Breast epithelium (tissue), 4 donors: ENCODE measurements around the gene FAM3D. TPM values are rescaled to one million over a fixed set of nuclear protein-coding genes. Genes with fewer than 3 reads are reported as not detected.

Experiments
- DNase-seq, 2 donors: peaks; one replicate each; pipeline ENCODE4 v3.0.0-alpha.2; 2019; ENCODE audit warnings: low spot score in 2 of 2
- H3K27ac ChIP-seq, 2 donors: fragments of 200-600 bp; sonication (generic) in 1 of 2; one replicate each; pipeline ENCODE4 v1.5.1; 2016 to 2019; ENCODE audit warnings: mild to moderate bottlenecking in 1 of 2
- H3K27me3 ChIP-seq, 2 donors: fragments of 200-600 bp; sonication (generic) in 1 of 2; one replicate each; pipeline versions ENCODE4 v1.5.1 to v1.6.0; 2017 to 2019; ENCODE audit warnings: control low read depth in 1 of 2, mild to moderate bottlenecking in 1 of 2
- H3K36me3 ChIP-seq: fragments of 200-600 bp; one replicate; pipeline ENCODE4 v1.5.1; 2019
- H3K4me1 ChIP-seq, 2 donors: fragments of 200-600 bp; sonication (generic); one replicate each; pipeline ENCODE4 v1.5.1; 2016 to 2019; ENCODE audit warnings: control low read depth in 1 of 2
- H3K4me3 ChIP-seq, 3 donors: fragments of 200-600 bp; sonication (generic); 1 replicate in 2 of 3; 2 replicates in 1 of 3; pipeline ENCODE4 v1.5.1; 2016 to 2019; ENCODE audit warnings: mild to moderate bottlenecking in 3 of 3, moderate library complexity in 2 of 3
- H3K9me3 ChIP-seq, 2 donors: fragments of 200-600 bp; sonication (generic) in 1 of 2; one replicate each; pipeline ENCODE4 v1.5.1; 2016 to 2019; ENCODE audit warnings: control low read depth in 1 of 2
- CTCF ChIP-seq, 3 donors: fragments of 450-650 bp; IDR thresholded peaks; one replicate each; pipeline ENCODE4 v1.5.1; 2016 to 2017; ENCODE audit warnings: antibody characterized with exemption in 3 of 3, mild to moderate bottlenecking in 3 of 3, moderate library complexity in 3 of 3
- POLR2A ChIP-seq: fragments of 450-650 bp; IDR thresholded peaks from one replicate; pipeline ENCODE4 v1.6.1; 2016; ENCODE audit warnings: antibody characterized with exemption, mild to moderate bottlenecking, moderate library complexity
- POLR2AphosphoS5 ChIP-seq, 3 donors: sonication (generic); formaldehyde crosslinking; IDR thresholded peaks; one replicate each; pipeline ENCODE4 v1.6.1; 2017; ENCODE audit warnings: antibody characterized with exemption in 3 of 3
- intact Hi-C: fragments of 100-400 bp; cut with DNase I; formaldehyde crosslinking; loops from one replicate; pipeline ENCODE4 v1.15.1; 2023; ENCODE audit warnings: low total_unique reads
- total RNA-seq, 3 donors: library from RNA; depleted of rRNA; stranded (reverse); fragments of >200 nt; gene quantifications; one replicate each; pipeline ENCODE4 v1.1.0, GENCODE V29; 2016

FAM3D gene
- total RNA-seq, 3 donors from 2014 or later: 4.3 to 17.6 TPM; not detected in 1

DNA sequence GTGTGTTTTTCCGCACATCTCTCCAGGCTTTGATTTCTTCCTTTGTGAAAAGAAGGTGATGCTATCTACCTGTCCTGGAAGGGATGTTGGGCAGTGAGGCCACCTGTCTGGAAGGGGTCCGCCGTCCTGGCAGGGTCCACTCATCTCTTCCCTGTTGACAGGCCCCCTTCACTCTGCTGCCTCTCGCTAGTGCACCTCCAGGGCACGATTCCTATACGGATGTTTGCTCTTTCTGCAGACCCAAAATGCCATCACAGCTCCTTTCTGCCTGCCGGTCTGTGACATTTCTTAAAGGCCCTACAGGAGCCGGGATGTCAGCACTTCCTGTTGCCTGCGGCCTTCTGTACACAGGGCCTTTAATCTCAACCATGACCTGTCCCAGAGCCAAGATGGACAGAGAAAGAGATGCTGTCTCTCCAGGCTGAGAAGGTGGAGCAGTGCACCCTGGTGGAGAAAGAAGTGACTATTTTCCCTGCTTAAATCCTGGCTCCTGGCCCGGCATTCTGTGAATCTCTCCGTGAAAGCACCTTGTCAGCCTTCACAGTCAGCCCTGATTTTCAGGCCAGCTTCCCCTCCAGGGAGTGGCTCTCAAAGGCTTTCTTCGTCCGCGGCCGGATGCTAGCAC lies 7.4 kb downstream of the FAM3D start:
- TF ChIP-seq CTCF (IDR thresholded peaks at IDR 0.05): peak in 1 of 3 donors; percentile 37
- TF ChIP-seq POLR2AphosphoS5 (IDR thresholded peaks at IDR 0.05): no peak
- Histone ChIP-seq H3K4me1 (no peaks in the 10 kb centered on the region), H3K27ac (peak overlapping the region in 1 of 2 donors; percentile 36), H3K9me3 (no peaks in the 10 kb centered on the region), H3K4me3 (no peak overlapping the region), H3K36me3 (no peaks in the 10 kb centered on the region), H3K27me3 (no peaks in the 10 kb centered on the region)
- DNase-seq: peak; percentile 37 to 59
- intact Hi-C loops: no loop called here

- intact Hi-C loops: no loop called here
- H3K27me3 ChIP-seq: no peaks in the 10 kb centered on the region
These were observed 8.1 kb downstream of the FAM3D start for GRCh38 chr3:58658508-58658907.

GRCh38 chr3:58657571-58658141 lies 8.9 kb downstream of the FAM3D start:
- intact Hi-C loops: no loop called here
- DNase-seq: peak in 1 of 2 donors; percentile 19
- TF ChIP-seq POLR2AphosphoS5 (IDR thresholded peaks at IDR 0.05) (no peak), POLR2A (no peak), CTCF (IDR thresholded peaks at IDR 0.05) (no peak)
- Histone ChIP-seq H3K9me3 (no peaks in the 10 kb centered on the region), H3K4me1 (no peaks in the 10 kb centered on the region), H3K4me3 (peak overlapping the region in 2 of 3 donors; percentile 3 to 38), H3K27me3 (no peaks in the 10 kb centered on the region), H3K27ac (peak overlapping the region; percentile 65 to 68), H3K36me3 (no peaks in the 10 kb centered on the region)

More at GRCh38 chr3:58658508-58658907, 8.1 kb downstream of the FAM3D start:
- Histone ChIP-seq H3K9me3 (no peaks in the 10 kb centered on the region), H3K4me1 (no peaks in the 10 kb centered on the region), H3K27ac (peak overlapping the region in 1 of 2 donors; percentile 68), H3K4me3 (no peak overlapping the region), H3K36me3 (no peaks in the 10 kb centered on the region)
- DNase-seq: no peak
- TF ChIP-seq POLR2AphosphoS5 (IDR thresholded peaks at IDR 0.05): no peak
- no peak for TF ChIP-seq CTCF (IDR thresholded peaks at IDR 0.05)
- TF ChIP-seq POLR2A: no peak

- no peak for DNase-seq
- intact Hi-C loops: no loop called here
- Histone ChIP-seq H3K27me3 (no peaks in the 10 kb centered on the region), H3K36me3 (no peaks in the 10 kb centered on the region), H3K4me1 (no peaks in the 10 kb centered on the region), H3K4me3 (peak overlapping the region in 2 of 3 donors; percentile 3 to 38), H3K9me3 (no peaks in the 10 kb centered on the region), H3K27ac (peak overlapping the region; percentile 65 to 68)
- TF ChIP-seq POLR2A (no peak), POLR2AphosphoS5 (IDR thresholded peaks at IDR 0.05) (no peak), CTCF (IDR thresholded peaks at IDR 0.05) (no peak)
These were observed 9.5 kb downstream of the FAM3D start for GRCh38 chr3:58657036-58657520.

DNA sequence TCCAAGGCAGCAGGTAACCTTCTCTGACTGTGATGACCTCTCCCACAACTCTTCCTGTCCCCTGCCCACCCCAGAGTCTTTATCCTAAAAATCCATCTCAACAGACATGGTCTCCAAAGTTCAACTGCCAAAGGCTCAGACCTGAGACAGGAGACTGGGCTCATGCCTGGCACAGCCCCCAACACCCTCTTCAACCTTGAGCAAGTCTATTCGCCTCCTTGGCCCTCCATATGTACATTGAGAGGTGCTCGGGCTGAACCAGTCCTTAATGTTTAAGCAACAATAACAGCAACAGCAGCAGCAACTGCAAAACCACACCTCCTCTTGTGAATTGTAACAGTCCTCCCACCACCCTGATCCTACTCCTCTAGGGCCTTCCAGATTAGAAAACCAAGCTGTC lies 9.9 kb downstream of the FAM3D start:
- Histone ChIP-seq H3K36me3 (no peaks in the 10 kb centered on the region), H3K4me1 (no peaks in the 10 kb centered on the region), H3K27me3 (no peaks in the 10 kb centered on the region), H3K9me3 (no peaks in the 10 kb centered on the region), H3K4me3 (peak overlapping the region in 1 of 3 donors; percentile 38), H3K27ac (peak overlapping the region in 1 of 2 donors; percentile 68)
- DNase-seq: no peak
- TF ChIP-seq CTCF (IDR thresholded peaks at IDR 0.05) (no peak), POLR2A (no peak), POLR2AphosphoS5 (IDR thresholded peaks at IDR 0.05) (no peak)
- intact Hi-C loops: no loop called here
